Measurements from ENCODE around the gene SMIM13. TPM values are rescaled to one million over a fixed set of nuclear protein-coding genes. Genes with fewer than 3 reads are reported as not detected.
"Not testable (repeated sequence)": the region's sequence is repeated elsewhere in the genome, so short reads cannot be mapped to it uniquely, and the experiment has no call there.

SMIM13 gene
- total RNA-seq, 1 experiment from 2014 or later, result 28.3 TPM

GRCh38 chr6:11083956-11084355 is 9.7 kb upstream of the SMIM13 start:
- no peak for DNase-seq (ENCODE audit: low read depth)

GRCh38 chr6:11085758-11086435 is 7.7 kb upstream of the SMIM13 start:
- no peak for DNase-seq (ENCODE audit: low read depth)

- not testable (repeated sequence) for DNase-seq (ENCODE audit: low read depth)
These were observed 6.4 kb upstream of the SMIM13 start for GRCh38 chr6:11087141-11087812.

GRCh38 chr6:11089695-11090094 is 3.9 kb upstream of the SMIM13 start:
- no peak for DNase-seq (ENCODE audit: low read depth)

- not testable (repeated sequence) for DNase-seq (ENCODE audit: low read depth)
These were observed 2.5 kb upstream of the SMIM13 start for GRCh38 chr6:11091141-11091540.

- DNase-seq (ENCODE audit: low read depth), result no peak
These were observed 812 bp upstream of the SMIM13 start for GRCh38 chr6:11092668-11093375.

- no peak for DNase-seq (ENCODE audit: low read depth)
These were observed 333 bp upstream of the SMIM13 start for GRCh38 chr6:11093376-11093625.

- DNase-seq (ENCODE audit: low read depth), result peak; percentile 77
These were observed 797 bp downstream of the SMIM13 start for GRCh38 chr6:11094411-11094851.

GRCh38 chr6:11094941-11095340 is 1.3 kb downstream of the SMIM13 start:
- DNase-seq (ENCODE audit: low read depth), result no peak

- DNase-seq (ENCODE audit: low read depth), result peak; percentile 61
These were observed 2.5 kb downstream of the SMIM13 start for GRCh38 chr6:11096109-11096508.

- DNase-seq (ENCODE audit: low read depth), result no peak
These were observed 3.8 kb downstream of the SMIM13 start for GRCh38 chr6:11097476-11097875.

GRCh38 chr6:11098004-11098403 is 4.4 kb downstream of the SMIM13 start:
- DNase-seq (ENCODE audit: low read depth), result no peak

- DNase-seq (ENCODE audit: low read depth), result no peak
These were observed 7.8 kb downstream of the SMIM13 start for GRCh38 chr6:11101417-11101816.

- DNase-seq (ENCODE audit: low read depth), result no peak
These were observed 9.4 kb downstream of the SMIM13 start for GRCh38 chr6:11103065-11103464.

- no peak for DNase-seq (ENCODE audit: low read depth)
These were observed 15.1 kb downstream of the SMIM13 start for GRCh38 chr6:11108726-11109125.

- DNase-seq (ENCODE audit: low read depth), result no peak
These were observed 17.5 kb downstream of the SMIM13 start, which contains the start of gene ERVFRD-1 for GRCh38 chr6:11110921-11111768. ERVFRD-1 (minus strand) TSS chr6:11111725; CDS start chr6:11105310, 6,415 bp downstream.

GRCh38 chr6:11111769-11112437 is 18.3 kb downstream of the SMIM13 start:
- no peak for DNase-seq (ENCODE audit: low read depth)

GRCh38 chr6:11113038-11113437 is 19.4 kb downstream of the SMIM13 start:
- no peak for DNase-seq (ENCODE audit: low read depth)

- peak; percentile 69 for DNase-seq (ENCODE audit: low read depth)
These were observed 22.3 kb downstream of the SMIM13 start for GRCh38 chr6:11115808-11116536.

- DNase-seq (ENCODE audit: low read depth), result peak; percentile 73
These were observed 26.8 kb downstream of the SMIM13 start for GRCh38 chr6:11120271-11121005.

Measured in Daoy (cell line).